HepG2 (cell line): ENCODE data around the gene HECTD2. TPM values are rescaled to one million over a fixed set of nuclear protein-coding genes. Genes with fewer than 3 reads are reported as not detected.

ENCODE experiments used
- ELF1 ChIP-seq: sonication (generic); formaldehyde crosslinking; IDR thresholded peaks from 2 replicates; pipeline ENCODE4 v1.4.0; 2020; ENCODE audit warnings: missing genetic modification reagents
- HCFC1 ChIP-seq: fragments of 150-350 bp; IDR thresholded peaks from 2 replicates; pipeline ENCODE4 v1.6.1; 2014; ENCODE audit warnings: low read depth, low read length
- HMGXB3 ChIP-seq: sonication (generic); formaldehyde crosslinking; IDR thresholded peaks from 2 replicates; pipeline ENCODE4 v1.4.0; 2020; ENCODE audit warnings: missing genetic modification reagents, borderline replicate concordance
- MLLT10 ChIP-seq: sonication (generic); formaldehyde crosslinking; IDR thresholded peaks from 2 replicates; pipeline ENCODE4 v1.4.0; 2020; ENCODE audit warnings: missing genetic modification reagents
- NFKBIZ ChIP-seq: IDR thresholded peaks from 2 replicates; pipeline ENCODE4 v1.6.1; 2018; ENCODE audit warnings: missing genetic modification reagents, missing compliant biosample characterization
- REPIN1 ChIP-seq: sonication (generic); formaldehyde crosslinking; IDR thresholded peaks from 2 replicates; pipeline ENCODE4 v1.8.0; 2022; ENCODE audit warnings: missing genetic modification reagents, low read depth, mild to moderate bottlenecking, borderline replicate concordance
- SAFB2 ChIP-seq: sonication (generic); formaldehyde crosslinking; IDR thresholded peaks from 2 replicates; pipeline ENCODE4 v1.5.1; 2020; ENCODE audit warnings: missing genetic modification reagents, low read depth, mild to moderate bottlenecking, borderline replicate concordance
- SUZ12 ChIP-seq: fragments of 150-350 bp; IDR thresholded peaks from 2 replicates; pipeline ENCODE4 v1.6.1; 2014; ENCODE audit warnings: low read depth, low read length
- WIZ ChIP-seq: sonication (generic); formaldehyde crosslinking; IDR thresholded peaks from 2 replicates; pipeline ENCODE4 v1.5.1; 2020; ENCODE audit warnings: mild to moderate bottlenecking, missing genetic modification reagents
- YEATS4 ChIP-seq: sonication (generic); formaldehyde crosslinking; IDR thresholded peaks from 2 replicates; pipeline ENCODE4 v1.4.0; 2020; ENCODE audit warnings: missing genetic modification reagents, borderline replicate concordance
- ZMYM4 ChIP-seq: sonication (generic); formaldehyde crosslinking; IDR thresholded peaks from 2 replicates; pipeline ENCODE4 v1.8.1; 2023; ENCODE audit warnings: mild to moderate bottlenecking, missing genetic modification reagents
- ZNF33A ChIP-seq: sonication (generic); formaldehyde crosslinking; IDR thresholded peaks from 2 replicates; pipeline ENCODE4 v1.5.1; 2020; ENCODE audit warnings: missing genetic modification reagents, mild to moderate bottlenecking, moderate library complexity, borderline replicate concordance
- ZNF407 ChIP-seq: sonication (generic); formaldehyde crosslinking; IDR thresholded peaks from one replicate; pipeline ENCODE4 v1.5.1; 2020; ENCODE audit warnings: mild to moderate bottlenecking, missing genetic modification reagents; ENCODE audit errors: not compliant biosample characterization
- polyA plus RNA-seq, 8 experiments: library from polyadenylated mRNA; depleted of rRNA in 3 of 8; stranded (reverse) in 7 of 8; unstranded in 1 of 8; fragments of >200 nt; fragmentation: Illumina TruSeq in 4 of 8; extraction: Trizol in 4 of 8; gene quantifications; 2 replicates each; pipeline versions ENCODE4 v1.2.1 to v1.2.3, GENCODE V29; 2011 to 2016; ENCODE audit warnings: low read depth in 4 of 8, missing spikeins in 1 of 8, mixed read lengths in 1 of 8; ENCODE audit not compliant: insufficient read depth in 1 of 8
- total RNA-seq, 5 experiments: library from RNA; depleted of rRNA; stranded (reverse); fragments of >200 nt; fragmentation: Illumina TruSeq; extraction: Trizol; gene quantifications; 2 replicates each; pipeline ENCODE4 v1.2.3, GENCODE V29; 2016; ENCODE audit warnings: low read depth in 1 of 5
- TF ChIP-seq, protein P1 (sequence below): sonication (generic); formaldehyde crosslinking; IDR thresholded peaks from 2 replicates; pipeline ENCODE4 v1.5.1; 2020; ENCODE audit warnings: mild to moderate bottlenecking, missing genetic modification reagents, moderate library complexity

The HECTD2 gene
- total and polyA plus RNA-seq, 2 of the 13 experiments (the other 11 are each of a cell fraction or from before 2014, with no cell fraction given), result 3.2 to 5.2 TPM

DNA sequence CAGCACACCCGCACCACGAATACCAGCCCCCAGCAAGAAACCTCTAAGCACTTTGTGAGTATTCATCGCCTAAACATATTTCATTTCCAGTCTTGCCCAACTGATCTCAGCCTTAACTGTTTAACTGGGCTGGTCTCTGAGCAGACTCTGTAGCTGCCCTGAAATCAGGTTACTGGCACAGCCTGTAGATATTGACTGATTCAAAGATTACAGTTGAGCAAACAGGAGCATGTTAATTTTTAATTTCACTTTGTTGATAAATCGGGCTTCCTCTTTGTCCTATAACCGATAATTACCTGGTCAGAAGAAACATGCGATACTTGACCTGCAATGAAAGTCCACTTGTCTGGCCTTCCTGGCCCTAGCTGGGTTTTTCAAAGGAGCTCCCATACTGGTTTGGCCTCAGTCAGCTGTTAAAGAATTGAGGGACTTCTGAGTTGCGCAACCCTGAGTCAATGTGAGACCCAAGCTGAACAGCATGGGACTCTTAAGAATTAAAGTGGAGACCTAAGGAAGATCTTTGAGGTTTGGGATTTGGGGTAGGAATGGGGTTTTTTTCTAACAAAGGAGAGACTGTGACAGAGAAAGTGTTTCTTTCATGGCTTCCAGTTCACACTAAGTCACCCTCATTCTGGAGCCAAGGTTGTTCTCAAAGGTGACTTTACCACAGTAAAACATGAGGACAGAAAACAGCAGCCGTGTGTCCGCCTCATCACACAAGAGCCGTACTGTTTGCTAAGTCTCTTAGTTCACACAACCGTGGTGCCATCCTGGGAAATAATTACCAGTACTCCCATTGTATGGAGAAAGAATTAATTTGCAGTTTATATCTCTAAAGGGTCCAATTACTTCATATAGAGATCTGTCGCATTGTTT, 146.8 kb downstream of the HECTD2 start (continued):
- TF ChIP-seq REPIN1 (no peak; the same call in 1 of the 2 replicates), HMGXB3 (CRISPR knock-in tag) (0 out of 2 replicates have a peak, but pooled peaks have one; percentile 38), NFKBIZ (no peak; the same call in 1 of the 2 replicates), SUZ12 (no peak), HCFC1 (no peak), ZNF407 (CRISPR knock-in tag) (no peak), ZNF33A (CRISPR knock-in tag) (peak; percentile 88; the same call in 1 of the 2 replicates), ELF1 (CRISPR knock-in tag) (0 out of 2 replicates have a peak, but pooled peaks have one; percentile 22), MLLT10 (CRISPR knock-in tag) (no peak), YEATS4 (CRISPR knock-in tag) (peak; percentile 67), ZMYM4 (CRISPR knock-in tag) (peak; percentile 91), WIZ (CRISPR knock-in tag) (no peak; the same call in 1 of the 2 replicates), SAFB2 (CRISPR knock-in tag) (no peak)
- TF ChIP-seq, protein P1, sequence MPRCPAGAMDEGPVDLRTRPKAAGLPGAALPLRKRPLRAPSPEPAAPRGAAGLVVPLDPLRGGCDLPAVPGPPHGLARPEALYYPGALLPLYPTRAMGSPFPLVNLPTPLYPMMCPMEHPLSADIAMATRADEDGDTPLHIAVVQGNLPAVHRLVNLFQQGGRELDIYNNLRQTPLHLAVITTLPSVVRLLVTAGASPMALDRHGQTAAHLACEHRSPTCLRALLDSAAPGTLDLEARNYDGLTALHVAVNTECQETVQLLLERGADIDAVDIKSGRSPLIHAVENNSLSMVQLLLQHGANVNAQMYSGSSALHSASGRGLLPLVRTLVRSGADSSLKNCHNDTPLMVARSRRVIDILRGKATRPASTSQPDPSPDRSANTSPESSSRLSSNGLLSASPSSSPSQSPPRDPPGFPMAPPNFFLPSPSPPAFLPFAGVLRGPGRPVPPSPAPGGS (CRISPR knock-in tag), result 0 out of 2 replicates have a peak, but pooled peaks have one; percentile 27
